GM19324 (cell line): Measurements from ENCODE around the gene CLMN.
A peak's percentile ranks its signal among the peaks of the same experiment; 100 is the strongest.

Experiments used
- ATAC-seq: cut with Tn5 transposase; IDR thresholded peaks from one replicate; pipeline ENCODE4 v1.9.1; 2021; ENCODE audit warnings: mild to moderate bottlenecking, moderate library complexity; ENCODE audit not compliant: unreplicated experiment, low FRiP score

The CLMN gene

DNA sequence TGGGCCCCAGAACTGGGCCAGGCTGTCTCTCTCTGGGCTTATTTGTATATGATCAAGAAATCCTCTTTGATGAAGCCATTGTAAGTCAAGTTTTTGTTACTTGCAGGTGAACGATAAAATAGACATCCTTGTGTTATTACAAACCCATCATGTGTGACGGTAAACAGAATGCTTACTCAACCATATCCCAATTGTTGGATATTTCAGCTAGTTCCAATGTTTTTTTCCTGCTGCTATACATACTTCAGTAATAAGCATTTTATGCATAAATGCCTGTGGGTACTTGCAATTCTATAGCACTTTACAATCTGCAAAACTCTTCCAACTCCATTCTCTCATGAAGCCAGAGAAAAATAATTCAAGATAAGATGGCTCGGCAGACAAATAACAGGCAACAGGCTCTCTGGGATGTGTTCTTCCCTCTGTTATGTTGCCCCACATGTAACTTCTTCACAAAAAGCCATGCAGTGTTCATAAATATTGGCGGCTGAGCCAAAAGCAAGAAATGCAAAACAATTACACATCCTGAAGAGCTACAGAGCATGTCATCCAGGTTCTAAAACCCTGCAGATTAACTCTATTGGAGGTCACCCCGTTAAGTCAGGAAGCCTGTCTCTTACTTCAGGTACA, 69.5 kb downstream of the CLMN start:
- ATAC-seq, result no peak

DNA sequence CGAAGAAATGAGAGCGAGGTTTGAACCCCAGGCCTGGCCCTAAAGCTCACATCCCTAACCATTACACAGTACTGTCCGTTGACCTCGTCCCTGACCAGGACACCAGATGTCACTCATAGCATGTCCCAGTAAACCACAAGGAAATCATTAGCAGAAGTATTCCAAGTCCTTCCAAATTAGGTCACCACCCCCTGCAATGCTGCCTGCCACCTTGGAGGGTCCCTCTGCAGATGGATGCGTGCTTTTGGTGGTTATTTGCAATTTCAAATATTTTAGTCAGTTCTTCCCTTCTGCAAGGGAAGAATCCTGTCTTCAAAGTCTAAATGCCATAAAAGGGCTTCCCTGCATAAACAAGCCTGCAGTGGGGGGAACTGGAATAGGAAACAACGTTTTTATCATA, 71.3 kb downstream of the CLMN start:
- no peak for ATAC-seq

DNA sequence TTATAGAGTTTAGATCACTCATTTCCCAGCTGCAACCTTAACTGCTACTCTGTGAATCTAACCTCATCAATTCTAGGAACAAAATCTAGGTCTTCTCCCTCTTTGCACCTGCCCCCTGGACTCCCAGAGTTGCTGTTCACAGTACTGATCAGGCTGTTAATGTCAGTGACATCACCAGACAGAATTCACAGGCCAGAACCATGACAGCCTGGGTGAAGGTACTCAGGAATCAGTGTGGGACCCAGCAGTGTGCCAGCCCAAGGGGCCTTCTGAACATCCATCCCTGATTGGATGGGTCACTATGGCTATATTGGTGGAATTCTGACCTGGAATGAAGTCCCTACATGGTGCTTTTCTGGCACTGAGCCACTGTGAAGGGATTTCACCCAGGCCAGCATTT, 72.8 kb downstream of the CLMN start:
- no peak for ATAC-seq

DNA sequence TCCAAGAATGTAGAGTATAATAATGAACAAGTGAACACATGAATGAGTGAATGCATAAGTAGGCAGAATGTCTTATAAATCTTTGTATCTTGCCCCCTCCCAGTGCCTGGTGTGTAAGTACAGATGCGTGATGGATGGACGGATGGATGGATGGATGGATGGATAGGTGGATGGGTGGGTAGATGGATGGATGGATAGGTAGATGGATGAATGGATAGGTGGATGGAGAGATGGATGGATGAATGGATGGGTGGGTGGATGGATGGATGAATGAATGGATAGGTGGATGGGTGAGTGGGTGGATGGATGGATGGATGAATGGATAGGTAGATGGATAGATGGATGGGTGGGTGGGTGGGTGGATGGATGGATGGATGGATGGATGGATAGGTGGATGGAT, 74.4 kb downstream of the CLMN start:
- no peak for ATAC-seq

DNA sequence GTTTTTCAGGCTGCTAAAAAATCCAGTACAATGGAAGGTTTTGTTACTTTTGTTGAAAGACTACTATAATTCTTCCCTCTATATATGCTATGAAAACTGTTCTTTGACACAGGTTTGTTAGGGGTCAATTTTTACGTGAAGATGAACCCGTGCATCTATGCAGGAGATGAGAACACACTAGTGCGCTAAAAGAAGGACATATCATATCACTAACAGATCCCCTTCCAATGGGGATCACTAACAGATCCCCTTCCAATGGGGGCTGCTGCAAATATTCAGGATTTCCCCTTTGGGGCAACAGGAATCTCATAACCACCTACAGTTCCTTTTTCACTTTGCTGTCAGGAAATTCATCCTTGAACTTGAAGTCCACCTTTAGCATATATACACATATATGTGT, 75.1 kb downstream of the CLMN start:
- no peak for ATAC-seq

DNA sequence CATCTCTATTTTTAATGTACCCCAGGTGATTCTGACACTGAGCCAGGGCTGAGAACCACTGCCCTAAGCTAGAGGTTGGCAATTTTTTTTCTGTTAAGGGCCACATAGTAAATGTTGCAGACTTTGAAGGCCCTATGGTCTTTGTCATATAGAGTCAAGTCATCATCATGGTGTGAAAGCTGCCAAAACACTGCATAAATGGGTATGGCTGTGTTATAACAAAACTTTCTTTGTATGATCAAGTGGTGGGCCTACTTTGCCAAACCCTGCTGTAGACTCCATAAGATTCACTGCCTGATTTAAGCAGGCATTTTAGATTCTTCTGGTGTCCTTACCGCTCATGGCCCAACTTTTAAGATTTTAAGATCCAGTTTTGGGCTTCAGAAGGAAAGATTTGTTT, 76.8 kb downstream of the CLMN start:
- ATAC-seq, result no peak

DNA sequence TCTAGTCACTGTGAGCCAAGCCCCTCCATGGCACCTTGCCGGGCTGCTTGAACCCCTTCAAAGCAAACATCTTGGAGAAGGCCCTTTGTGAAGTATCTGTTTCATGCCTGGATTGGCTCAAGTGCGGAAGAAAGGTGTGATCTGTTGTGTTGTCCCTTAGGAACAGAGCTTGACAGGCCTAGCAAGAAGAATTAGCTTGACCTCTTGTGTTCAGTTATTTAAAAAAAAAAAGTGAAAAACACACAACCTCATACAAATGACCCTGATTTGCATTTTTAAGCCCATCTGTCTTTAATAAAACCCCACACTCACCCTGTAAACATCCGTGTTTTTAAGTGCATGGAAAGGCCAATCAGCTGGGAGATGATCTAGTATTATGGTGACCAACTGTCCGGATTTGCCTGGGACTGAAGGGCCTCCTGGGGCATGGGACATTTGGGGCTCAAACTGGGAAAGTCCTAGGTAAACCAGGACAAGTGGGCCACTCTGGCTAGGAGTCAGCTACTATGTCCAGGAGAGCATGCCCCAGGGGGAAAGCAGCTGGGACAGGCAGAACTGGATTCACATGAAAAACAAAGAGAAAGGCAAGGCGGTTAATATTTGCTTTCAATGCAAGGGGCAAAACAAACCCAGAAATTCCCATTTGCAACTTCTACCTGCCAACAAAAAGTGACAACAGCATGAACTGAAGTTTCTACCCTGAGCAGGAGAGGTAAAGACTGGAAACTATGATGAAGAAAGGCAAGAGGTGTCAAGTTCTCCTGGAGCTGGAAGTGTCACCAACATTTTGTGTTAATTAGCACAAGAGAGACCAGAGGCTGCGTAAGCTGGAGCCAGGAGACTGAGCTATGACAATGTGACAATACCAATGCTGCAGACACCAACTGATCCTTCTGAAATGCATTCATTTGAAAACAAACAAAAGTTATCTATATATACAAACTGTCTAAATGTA, 78.6 kb downstream of the CLMN start:
- ATAC-seq, result no peak

DNA sequence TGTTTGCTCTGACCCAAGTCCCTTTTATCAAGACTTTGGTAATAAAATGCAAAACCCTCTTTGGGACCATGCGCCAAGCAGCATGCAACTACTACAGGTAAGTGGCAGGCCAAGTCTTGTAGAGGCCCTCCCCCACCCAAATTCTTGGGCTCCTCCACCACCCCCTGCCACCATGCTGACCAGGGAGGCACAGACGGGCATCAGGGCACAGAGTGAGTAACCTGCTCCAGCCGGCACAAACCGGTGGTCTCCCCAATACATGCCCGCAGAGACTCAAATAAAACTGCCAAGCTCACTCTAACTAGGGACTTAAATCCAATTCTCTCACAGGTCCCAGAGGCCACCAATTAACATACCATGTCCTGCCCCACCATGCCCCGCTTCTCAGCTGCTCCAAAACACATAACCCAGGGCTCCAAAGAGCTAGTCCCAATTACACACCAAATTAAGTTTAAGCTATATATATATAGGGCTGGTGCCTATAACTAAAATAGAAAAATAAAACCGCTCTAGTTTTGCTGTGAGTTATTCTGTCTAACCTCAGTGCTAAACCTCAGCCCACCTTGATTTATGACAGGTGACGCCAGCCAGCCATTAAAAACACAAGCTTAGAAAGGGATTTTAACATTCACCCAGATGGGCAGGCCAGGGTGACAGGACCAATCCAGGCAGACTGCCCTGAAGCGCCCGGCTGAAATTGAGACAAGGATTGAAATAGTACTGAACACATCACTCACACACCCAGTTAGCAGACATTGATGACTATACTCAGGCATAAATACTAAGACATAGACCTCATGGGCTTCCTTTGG, 81.0 kb downstream of the CLMN start:
- no peak for ATAC-seq

DNA sequence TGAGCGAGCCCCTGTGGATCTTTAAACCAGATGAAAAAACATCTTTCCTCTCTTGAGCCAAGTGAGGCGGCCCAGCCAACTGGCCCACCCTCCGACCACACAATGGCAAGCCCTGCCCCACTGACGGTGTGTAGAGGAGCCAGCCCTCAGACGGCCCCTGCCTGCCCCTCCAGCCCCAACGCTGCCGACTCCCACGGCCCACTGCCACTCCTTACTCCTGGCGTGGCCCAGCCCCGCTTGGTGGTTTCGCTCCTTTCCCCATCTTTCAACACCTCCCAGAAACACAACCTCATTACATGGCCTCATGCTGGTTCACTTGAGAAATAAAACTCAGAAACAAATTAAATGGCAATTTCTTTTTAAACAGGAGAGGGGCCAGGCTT, 81.8 kb downstream of the CLMN start:
- no peak for ATAC-seq

DNA sequence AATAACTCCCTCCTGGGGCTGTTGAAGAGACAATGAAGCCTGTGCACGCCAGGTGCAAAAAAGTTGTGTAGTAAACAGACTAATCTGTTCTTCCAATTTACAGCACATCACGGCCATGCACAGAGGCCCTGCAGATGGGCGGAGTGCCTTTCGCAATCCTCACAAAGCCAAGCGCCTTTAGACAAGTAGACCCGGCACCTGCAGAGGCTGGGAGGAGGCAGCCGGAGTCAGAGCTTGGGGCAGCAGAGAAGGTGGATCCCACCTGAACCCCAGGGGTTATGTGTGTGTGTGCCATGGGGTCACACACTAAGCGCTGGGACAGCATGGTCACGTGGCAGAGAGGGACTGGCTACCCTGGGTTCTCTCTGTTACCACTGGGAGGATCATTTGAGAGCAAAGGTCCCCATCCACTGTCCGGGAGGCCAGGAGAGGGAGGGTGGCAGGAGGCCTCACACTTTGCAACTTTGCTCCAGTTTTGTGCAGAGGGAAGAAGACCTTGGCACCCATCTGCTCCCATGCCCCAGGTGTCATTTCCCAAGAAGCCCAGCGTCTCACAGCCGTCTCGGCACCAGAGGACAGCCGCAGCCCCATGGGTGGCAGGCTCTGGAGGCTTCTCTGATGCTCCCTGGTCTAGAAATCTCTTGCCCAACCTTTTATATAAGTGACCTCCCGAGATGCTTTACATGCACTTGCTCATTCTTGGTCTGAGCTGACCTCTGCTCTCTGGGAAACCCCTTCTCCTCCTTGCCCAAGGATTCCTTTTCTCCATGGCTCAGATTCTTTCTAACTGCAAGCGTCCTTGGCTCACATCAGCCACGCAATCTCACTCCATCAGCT, 82.4 kb downstream of the CLMN start:
- ATAC-seq, result no peak

DNA sequence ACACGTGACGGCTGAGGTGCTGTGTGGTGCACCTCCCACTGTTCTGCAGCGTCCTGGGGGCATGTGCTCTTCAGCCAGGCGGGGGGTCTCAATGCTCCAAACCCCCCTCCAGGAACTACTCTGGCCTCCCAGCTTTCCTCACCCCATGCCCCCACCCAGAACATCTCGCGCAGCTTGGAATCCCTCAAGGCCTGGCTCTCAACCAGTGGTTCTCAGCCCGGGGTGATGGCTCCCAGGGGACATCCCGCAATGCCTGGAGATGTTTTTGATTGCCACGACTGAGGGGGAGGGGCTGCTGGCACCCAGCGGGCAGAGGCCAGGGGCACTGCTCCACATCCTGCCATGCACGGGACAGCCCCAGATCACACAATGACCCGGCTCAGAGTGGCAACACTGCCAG, 83.5 kb downstream of the CLMN start:
- ATAC-seq, result no peak

DNA sequence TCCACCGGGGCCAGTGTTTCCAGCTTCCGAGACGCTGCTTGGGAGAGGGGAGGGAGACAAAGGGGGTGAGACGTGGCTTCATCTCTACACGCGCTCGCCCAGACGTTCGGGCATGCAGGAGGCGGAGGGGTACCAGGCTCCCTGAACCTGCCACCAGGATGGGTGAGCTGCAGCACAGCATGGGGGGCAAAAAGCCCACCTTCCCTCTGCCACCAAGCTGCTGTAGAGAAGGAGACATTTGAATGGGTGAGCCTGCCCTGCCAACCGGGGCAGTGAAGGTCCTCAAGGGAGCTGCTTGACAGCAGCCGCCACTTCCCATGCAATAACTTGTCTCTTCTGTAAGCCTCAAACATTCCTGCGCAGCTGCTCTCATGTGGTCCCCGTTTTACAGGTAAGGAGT, 83.9 kb downstream of the CLMN start:
- no peak for ATAC-seq

DNA sequence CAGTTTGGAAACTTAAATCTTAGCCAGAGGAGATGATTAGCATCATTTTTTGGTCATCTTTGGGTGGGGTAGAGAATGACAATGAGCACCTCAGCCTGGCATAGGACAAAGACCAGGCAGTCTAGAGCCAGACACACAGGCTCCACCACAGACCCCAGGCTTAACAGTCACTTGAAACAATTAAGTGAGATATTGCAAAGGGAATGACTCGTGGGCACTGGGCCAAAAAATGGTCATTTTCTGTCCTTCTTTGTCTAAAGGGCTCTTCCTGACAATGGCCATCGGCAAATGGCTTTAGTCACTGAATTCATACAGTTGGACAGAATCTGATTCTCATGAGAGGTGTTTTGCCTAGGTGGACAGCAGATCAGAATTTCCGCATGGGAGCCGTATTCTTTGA, 84.4 kb downstream of the CLMN start:
- ATAC-seq, result no peak

DNA sequence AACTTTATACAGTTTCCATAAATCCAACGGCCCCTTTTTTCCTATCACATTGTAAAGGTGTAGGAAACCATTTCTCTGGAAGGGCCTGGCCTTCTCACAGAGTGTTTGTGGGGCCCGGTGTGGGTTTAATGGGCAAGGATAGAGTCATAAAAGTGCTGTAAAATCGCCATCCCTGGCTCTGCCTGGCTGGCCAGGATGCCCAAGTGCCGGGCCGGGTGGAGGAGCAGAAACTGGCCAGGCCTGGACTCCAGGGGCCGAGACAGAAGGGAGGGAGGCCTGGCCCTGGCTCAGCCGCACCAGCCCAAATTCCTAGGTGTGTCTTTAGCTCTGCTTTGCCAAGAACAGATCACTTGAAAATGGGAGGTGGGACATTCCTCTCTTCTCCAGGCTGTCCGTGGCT, 85.3 kb downstream of the CLMN start:
- ATAC-seq, result no peak

DNA sequence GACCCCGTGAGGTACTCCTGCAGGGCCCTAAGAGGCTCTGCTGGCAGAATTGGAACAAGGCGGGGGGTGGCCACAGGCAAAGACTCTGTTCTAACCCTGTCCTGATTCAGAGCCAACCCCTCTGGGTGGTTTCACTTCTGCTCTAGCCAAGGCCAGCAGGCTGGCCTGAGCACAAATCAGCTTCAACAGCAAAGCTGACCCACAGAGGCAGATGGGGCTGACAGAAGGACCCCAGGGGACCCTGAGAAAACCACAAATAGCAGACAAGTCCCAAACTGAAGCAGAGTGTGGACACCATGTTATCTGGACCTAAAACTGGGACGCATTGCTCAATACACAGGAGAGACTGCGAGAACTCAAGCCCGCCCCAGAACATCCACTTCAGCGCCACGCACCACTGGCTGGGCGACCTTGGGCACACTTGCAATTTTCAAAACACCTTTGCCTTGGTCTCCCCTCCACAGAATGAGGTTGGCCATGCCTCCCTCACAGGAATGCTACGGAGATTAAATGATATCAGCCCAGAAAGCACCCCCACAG, 85.9 kb downstream of the CLMN start:
- ATAC-seq, result peak; percentile 92

DNA sequence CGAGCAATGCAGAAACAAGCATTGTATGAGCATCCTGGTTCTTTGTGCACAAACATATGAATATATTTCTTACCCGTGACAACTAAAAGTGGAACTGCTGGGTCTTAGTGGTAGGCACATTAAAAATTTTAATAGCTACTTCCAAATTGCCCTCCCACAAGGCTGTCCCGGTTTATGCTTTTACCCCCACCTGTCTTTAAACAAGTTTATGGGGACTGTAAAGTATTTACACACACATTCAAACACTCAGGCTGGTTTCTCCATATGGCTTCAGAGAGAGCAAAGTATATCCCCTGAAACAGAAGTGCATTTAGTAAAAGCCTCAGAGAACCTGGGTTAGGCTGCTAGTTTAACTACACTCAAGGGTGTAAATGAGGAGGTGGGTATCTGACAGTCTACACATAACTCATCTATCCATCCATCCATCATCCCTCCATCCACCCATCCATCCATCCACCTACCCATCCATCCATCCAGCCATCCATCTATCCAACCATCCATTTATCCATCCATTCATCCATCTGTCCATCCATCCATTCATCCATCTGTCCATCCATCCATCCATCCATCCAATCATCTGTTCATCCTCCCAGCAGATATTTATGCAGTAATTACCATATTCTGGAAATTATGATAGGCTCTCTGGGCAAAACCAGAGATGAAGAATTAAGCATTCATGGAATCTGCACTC, 86.7 kb downstream of the CLMN start:
- no peak for ATAC-seq

DNA sequence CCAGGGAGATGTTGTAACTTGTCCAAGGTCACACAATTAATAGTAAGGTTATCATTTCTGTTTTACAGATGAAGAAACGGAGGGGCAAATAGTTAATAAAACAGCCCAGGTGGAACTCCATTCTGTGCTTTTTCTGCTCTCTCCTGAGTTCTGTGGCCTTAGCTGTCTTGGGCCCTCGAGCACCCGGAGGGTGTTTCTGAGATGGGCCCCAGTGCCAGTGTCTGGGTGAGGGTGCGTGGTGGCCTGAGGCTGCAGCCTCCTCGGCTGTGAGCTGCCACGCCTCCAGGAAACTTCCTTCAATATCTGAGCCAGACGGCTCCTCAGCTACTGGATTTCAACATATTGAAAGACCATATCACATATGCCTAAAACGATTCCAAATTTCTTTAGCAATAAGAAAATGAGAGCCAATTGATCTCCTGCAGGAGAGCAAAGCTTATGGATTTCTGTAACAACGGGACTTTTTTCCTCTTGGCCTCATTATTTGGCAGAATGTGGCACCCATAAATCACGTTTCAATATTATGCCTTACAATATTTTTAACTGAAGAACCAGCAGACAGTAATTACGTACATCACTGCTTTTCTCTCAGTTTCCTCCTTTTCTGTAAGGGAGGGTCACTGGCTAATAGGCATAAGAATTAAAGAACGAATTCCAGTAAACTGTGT, 87.6 kb downstream of the CLMN start:
- no peak for ATAC-seq

DNA sequence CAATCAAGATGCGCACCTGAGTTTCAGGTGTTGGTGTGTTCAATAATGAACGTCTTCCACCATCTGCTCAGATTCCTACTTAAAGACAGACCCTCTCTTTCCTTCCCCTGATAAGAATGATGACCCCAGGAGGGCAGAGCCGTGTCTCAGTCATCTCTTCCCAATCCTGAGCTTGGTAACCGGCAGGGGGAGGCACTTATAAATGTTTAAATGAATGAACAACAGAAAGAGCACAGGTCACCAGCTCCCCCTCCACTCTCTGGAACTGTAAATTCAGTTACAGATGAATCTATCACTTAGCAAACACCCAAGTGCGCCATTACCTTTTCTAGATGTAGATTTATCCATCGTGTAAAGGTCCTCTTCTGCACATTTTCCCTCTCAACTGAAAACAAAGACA, 90.0 kb downstream of the CLMN start:
- ATAC-seq, result no peak

DNA sequence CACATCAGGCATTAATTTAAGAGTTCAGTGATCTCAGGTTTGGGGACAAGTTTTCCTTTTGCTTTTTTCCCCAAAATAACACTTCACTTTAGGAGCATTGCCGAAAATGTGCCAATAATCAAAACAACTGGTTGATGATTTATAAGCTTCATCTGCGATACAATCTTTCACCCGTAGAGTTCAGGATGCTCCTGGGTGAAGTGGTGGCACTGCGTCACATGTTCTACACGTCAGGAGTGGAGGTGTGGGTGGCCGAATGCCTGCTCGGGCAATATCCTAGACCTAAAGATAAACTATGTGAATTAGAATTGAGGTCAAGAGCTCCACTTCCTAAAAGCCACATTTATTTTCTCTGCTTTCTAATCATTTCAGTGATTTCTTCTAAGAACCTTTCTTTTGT, 91.5 kb downstream of the CLMN start:
- no peak for ATAC-seq
